ENCODE data around the gene ICA1. TPM values are rescaled to one million over a fixed set of nuclear protein-coding genes. Genes with fewer than 3 reads are reported as not detected.

ICA1 gene
- total RNA-seq, 1 donor from 2014 or later = 25.5 TPM

DNA sequence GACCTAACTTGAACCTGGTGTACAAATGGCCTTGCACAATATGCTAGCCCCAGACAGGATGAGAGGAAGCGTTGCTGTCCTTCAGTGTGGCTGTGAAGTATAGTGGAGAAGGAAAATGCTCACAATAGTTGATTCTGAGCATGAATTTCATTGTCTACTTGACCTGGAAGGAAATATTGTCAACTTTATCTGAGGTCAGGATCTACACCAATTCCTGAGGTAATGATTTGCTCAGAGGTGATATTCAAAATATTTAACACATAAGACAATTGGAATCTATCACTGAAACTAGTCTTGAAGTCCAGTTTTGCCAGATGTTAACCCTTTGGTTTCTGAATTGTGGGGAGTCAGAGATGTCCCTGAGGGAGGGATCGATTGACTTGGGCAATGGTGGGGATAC is 20.9 kb upstream of the ICA1 start:
- no peaks in the 10 kb centered on the region for H3K36me3 ChIP-seq
- TF ChIP-seq POLR2A (IDR thresholded peaks at IDR 0.05) (no peak), POLR2AphosphoS5 (IDR thresholded peaks at IDR 0.05; ENCODE audit: insufficient read depth in 1 of 2, low read depth in 1 of 2) (no peak)
- TF ChIP-seq, protein P1, sequence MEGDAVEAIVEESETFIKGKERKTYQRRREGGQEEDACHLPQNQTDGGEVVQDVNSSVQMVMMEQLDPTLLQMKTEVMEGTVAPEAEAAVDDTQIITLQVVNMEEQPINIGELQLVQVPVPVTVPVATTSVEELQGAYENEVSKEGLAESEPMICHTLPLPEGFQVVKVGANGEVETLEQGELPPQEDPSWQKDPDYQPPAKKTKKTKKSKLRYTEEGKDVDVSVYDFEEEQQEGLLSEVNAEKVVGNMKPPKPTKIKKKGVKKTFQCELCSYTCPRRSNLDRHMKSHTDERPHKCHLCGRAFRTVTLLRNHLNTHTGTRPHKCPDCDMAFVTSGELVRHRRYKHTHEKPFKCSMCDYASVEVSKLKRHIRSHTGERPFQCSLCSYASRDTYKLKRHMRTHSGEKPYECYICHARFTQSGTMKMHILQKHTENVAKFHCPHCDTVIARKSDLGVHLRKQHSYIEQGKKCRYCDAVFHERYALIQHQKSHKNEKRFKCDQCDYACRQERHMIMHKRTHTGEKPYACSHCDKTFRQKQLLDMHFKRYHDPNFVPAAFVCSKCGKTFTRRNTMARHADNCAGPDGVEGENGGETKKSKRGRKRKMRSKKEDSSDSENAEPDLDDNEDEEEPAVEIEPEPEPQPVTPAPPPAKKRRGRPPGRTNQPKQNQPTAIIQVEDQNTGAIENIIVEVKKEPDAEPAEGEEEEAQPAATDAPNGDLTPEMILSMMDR (IDR thresholded peaks at IDR 0.05) = no peak
- no peak overlapping the region for H3K27ac ChIP-seq
- no peaks in the 10 kb centered on the region for H3K9me3 ChIP-seq
- DNase-seq (ENCODE audit: extremely low spot score in 2 of 2) = no peak
- H3K4me3 ChIP-seq = no peak overlapping the region
- H3K4me1 ChIP-seq = no peaks in the 10 kb centered on the region
- H3K27me3 ChIP-seq = no peaks in the 10 kb centered on the region
- intact Hi-C loops (cut with DNase I) = no loop called here

DNA sequence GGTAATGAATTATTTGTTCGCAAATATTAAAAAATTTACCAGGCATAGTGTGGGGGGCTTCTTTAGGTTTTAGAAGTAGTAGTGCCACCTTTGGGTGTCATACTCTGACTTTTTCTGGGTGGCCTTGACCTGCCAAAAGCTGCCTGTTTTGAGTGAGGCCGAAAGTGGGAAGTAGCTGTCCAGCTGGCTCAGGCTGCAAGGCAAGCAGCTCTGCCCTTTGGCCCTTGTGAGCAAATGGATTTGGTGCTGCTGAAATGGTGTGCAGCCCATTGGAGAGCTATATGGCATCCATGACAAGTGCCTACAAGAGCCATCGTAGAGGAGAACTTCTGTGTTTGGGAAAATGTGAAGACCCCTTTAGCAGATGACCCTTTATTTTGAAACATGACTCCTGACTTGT is 20.2 kb upstream of the ICA1 start:
- TF ChIP-seq POLR2AphosphoS5 (IDR thresholded peaks at IDR 0.05; ENCODE audit: insufficient read depth in 1 of 2, low read depth in 1 of 2) = no peak
- TF ChIP-seq, protein P1 (IDR thresholded peaks at IDR 0.05) = no peak
- no peak for TF ChIP-seq POLR2A (IDR thresholded peaks at IDR 0.05)

DNA sequence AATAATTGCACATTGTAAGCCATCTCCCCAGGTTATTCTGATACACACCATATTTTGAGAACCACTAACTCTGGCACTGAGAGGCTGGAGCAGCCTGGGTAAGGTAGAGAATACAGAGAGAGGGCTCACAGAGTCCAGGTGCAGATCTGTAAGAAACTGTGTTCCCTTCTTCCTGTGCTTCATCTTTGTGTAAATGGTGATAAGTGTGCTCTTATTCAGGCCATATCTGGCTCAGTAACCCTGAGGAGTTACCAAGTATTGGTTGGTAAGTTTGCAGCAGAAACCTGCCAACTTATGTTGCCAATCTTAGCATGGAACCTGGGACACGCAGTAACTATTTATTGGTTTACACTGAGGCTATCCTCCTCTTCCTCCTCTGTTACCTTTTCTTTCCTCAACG is 16.2 kb upstream of the ICA1 start:
- TF ChIP-seq POLR2A (IDR thresholded peaks at IDR 0.05) (no peak), POLR2AphosphoS5 (IDR thresholded peaks at IDR 0.05; ENCODE audit: insufficient read depth in 1 of 2, low read depth in 1 of 2) (no peak)
- TF ChIP-seq, protein P1 (IDR thresholded peaks at IDR 0.05) = no peak
- Histone ChIP-seq H3K27ac (no peak overlapping the region), H3K9me3 (no peaks in the 10 kb centered on the region), H3K4me1 (no peaks in the 10 kb centered on the region), H3K36me3 (no peaks in the 10 kb centered on the region), H3K4me3 (no peak overlapping the region), H3K27me3 (no peaks in the 10 kb centered on the region)
- intact Hi-C loops (cut with DNase I) = no loop called here
- DNase-seq (ENCODE audit: extremely low spot score in 2 of 2) = no peak

More for the DNA sequence above, 20.2 kb upstream of the ICA1 start:
- H3K27ac ChIP-seq = no peak overlapping the region
- intact Hi-C loops (cut with DNase I) = no loop called here
- H3K9me3 ChIP-seq = no peaks in the 10 kb centered on the region
- DNase-seq (ENCODE audit: extremely low spot score in 2 of 2) = no peak
- H3K27me3 ChIP-seq = no peaks in the 10 kb centered on the region
- H3K4me3 ChIP-seq = no peak overlapping the region
- H3K4me1 ChIP-seq = no peaks in the 10 kb centered on the region
- H3K36me3 ChIP-seq = no peaks in the 10 kb centered on the region

DNA sequence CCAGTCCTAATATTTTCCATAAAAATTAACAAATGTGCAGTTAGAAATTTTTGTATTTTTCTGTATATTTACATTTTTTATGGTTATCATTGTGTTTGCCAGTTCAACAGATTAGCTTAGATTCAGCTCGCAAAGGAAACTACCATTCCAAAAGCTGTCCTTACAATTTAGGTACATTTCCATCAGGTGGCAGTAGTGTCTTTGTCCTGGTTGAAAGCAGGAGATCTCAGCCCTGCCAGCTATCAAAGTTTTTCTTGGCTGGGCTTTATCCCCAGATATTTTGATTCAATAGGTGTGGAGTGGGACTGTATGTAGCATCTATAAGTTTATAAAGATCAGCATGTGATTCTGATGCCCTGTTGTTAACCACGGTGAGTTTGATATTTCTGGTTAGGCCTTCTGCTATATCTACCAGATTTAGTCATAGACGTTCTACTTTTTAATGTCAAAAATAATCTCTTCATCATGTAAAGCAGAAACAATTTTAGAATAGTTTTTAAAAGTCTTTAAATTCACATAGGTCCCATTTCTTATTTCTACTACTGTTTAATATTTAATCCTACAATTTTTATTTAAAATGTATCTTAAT is 15.5 kb upstream of the ICA1 start:
- intact Hi-C loops (cut with DNase I) = no loop called here
- Histone ChIP-seq H3K4me1 (no peaks in the 10 kb centered on the region), H3K36me3 (no peaks in the 10 kb centered on the region), H3K27me3 (no peaks in the 10 kb centered on the region), H3K9me3 (no peaks in the 10 kb centered on the region), H3K4me3 (no peak overlapping the region), H3K27ac (no peak overlapping the region)
- TF ChIP-seq POLR2AphosphoS5 (IDR thresholded peaks at IDR 0.05; ENCODE audit: insufficient read depth in 1 of 2, low read depth in 1 of 2) (no peak), POLR2A (IDR thresholded peaks at IDR 0.05) (no peak)
- TF ChIP-seq, protein P1 (IDR thresholded peaks at IDR 0.05) = no peak
- no peak for DNase-seq (ENCODE audit: extremely low spot score in 2 of 2)

DNA sequence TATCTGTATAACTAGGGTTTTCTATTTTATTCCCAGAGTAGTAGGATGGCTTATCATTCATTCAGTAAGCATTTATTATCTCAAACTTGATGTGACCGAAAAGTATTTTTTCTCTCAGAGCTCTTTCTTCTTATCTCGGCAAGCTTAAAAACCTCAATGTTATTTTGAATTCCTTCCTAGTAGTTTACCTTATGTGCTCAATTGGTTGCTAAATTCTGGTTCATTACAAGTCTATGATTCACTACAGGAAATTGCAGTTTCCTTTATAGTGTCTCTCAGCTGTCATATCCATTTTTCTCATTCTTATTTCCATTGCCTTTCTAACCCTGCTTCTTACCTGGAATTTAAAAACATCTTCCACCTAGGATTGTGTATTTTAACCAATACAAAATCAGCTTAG is 12.6 kb upstream of the ICA1 start:
- Histone ChIP-seq H3K4me3 (no peak overlapping the region), H3K9me3 (no peaks in the 10 kb centered on the region), H3K27ac (no peak overlapping the region), H3K4me1 (no peaks in the 10 kb centered on the region), H3K36me3 (no peaks in the 10 kb centered on the region), H3K27me3 (no peaks in the 10 kb centered on the region)
- no peak for DNase-seq (ENCODE audit: extremely low spot score in 2 of 2)
- TF ChIP-seq POLR2AphosphoS5 (IDR thresholded peaks at IDR 0.05; ENCODE audit: insufficient read depth in 1 of 2, low read depth in 1 of 2) (no peak), POLR2A (IDR thresholded peaks at IDR 0.05) (no peak)
- TF ChIP-seq, protein P1 (IDR thresholded peaks at IDR 0.05) = no peak
- intact Hi-C loops (cut with DNase I) = no loop called here
